GM19324 (cell line): ENCODE results near the gene DNAAF5.
"Not testable (repeated sequence)": the region's sequence is repeated elsewhere in the genome, so short reads cannot be mapped to it uniquely, and the experiment has no call there.

ENCODE experiments used
- ATAC-seq: cut with Tn5 transposase; IDR thresholded peaks from one replicate; pipeline ENCODE4 v1.9.1; 2021; ENCODE audit warnings: mild to moderate bottlenecking, moderate library complexity; ENCODE audit not compliant: unreplicated experiment, low FRiP score

DNAAF5 gene

GRCh38 chr7:780081-780480, 53.6 kb downstream of the DNAAF5 start:
- no peak for ATAC-seq

GRCh38 chr7:780516-780915, 54.0 kb downstream of the DNAAF5 start:
- ATAC-seq, result no peak

- no peak for ATAC-seq
These were observed 54.8 kb downstream of the DNAAF5 start for GRCh38 chr7:781186-781849.

- no peak for ATAC-seq
These were observed 55.5 kb downstream of the DNAAF5 start for GRCh38 chr7:781936-782529.

- ATAC-seq, result no peak
These were observed 56.4 kb downstream of the DNAAF5 start for GRCh38 chr7:782718-783449.

GRCh38 chr7:783556-784490, 57.3 kb downstream of the DNAAF5 start:
- ATAC-seq, result no peak

- ATAC-seq, result no peak
These were observed 58.5 kb downstream of the DNAAF5 start for GRCh38 chr7:784971-785370.

- ATAC-seq, result no peak
These were observed 58.9 kb downstream of the DNAAF5 start for GRCh38 chr7:785416-785815.

- ATAC-seq, result no peak
These were observed 60.2 kb downstream of the DNAAF5 start for GRCh38 chr7:786472-787255.

GRCh38 chr7:787332-788240, 61.1 kb downstream of the DNAAF5 start:
- ATAC-seq, result no peak

GRCh38 chr7:791519-791918, 65.0 kb downstream of the DNAAF5 start:
- ATAC-seq, result no peak

GRCh38 chr7:794207-794606, 67.7 kb downstream of the DNAAF5 start:
- ATAC-seq, result no peak

GRCh38 chr7:794671-795329, 68.3 kb downstream of the DNAAF5 start:
- no peak for ATAC-seq

GRCh38 chr7:796434-797169, 70.1 kb downstream of the DNAAF5 start:
- not testable (repeated sequence) for ATAC-seq

- ATAC-seq, result no peak
These were observed 72.5 kb downstream of the DNAAF5 start for GRCh38 chr7:798921-799470.

GRCh38 chr7:800692-801091, 74.2 kb downstream of the DNAAF5 start:
- ATAC-seq, result no peak

GRCh38 chr7:801351-801750, 74.9 kb downstream of the DNAAF5 start:
- not testable (repeated sequence) for ATAC-seq
